Liver (tissue), 3 donors: Measurements from ENCODE around the gene HBP1.

ENCODE experiments used
- CTCF ChIP-seq: fragments of 150-350 bp; IDR thresholded peaks from 2 replicates; pipeline ENCODE4 v1.5.1; 2017; ENCODE audit warnings: improper control_type of control experiment, low read depth, low read length; ENCODE audit not compliant: missing input control
- GABPA ChIP-seq, 2 donors: IDR thresholded peaks in 1 of 2; conservative IDR thresholded peaks in 1 of 2; 2 replicates each; pipeline ENCODE4 v1.6.1; 2016; ENCODE audit warnings: antibody characterized with exemption in 2 of 2, mild to moderate bottlenecking in 1 of 2, moderate library complexity in 1 of 2
- HNF4A ChIP-seq, 2 donors: conservative IDR thresholded peaks; 2 replicates each; pipeline ENCODE4 v1.6.1; 2016; ENCODE audit warnings: antibody characterized with exemption in 2 of 2, mild to moderate bottlenecking in 2 of 2
- JUND ChIP-seq, 2 donors: IDR thresholded peaks; 2 replicates each; pipeline ENCODE4 v1.6.1; 2016; ENCODE audit warnings: antibody characterized with exemption in 2 of 2
- MAX ChIP-seq: IDR thresholded peaks from 2 replicates; pipeline ENCODE4 v1.6.1; 2016; ENCODE audit warnings: antibody characterized with exemption
- YY1 ChIP-seq: IDR thresholded peaks from 2 replicates; pipeline ENCODE4 v1.6.1; 2016; ENCODE audit warnings: antibody characterized with exemption, mild to moderate bottlenecking
- donor health status: healthy.
- donor health status: healthy.

- no peak for TF ChIP-seq YY1
- no peak for TF ChIP-seq HNF4A (conservative IDR thresholded peaks at IDR 0.05)
- TF ChIP-seq MAX = no peak
- no peak for TF ChIP-seq JUND (IDR thresholded peaks at IDR 0.05)
- TF ChIP-seq CTCF = no peak
- TF ChIP-seq GABPA (IDR thresholded peaks at IDR 0.05 in 1 of 2, conservative IDR thresholded peaks at IDR 0.05 in 1 of 2) = no peak
Measured at GRCh38 chr7:107213945-107214344, 45.1 kb downstream of the HBP1 start.
